Breast epithelium (tissue), 4 donors: ENCODE results near the gene POLDIP3. TPM values are rescaled to one million over a fixed set of nuclear protein-coding genes. Genes with fewer than 3 reads are reported as not detected.

ENCODE experiments used
- DNase-seq, 2 donors: peaks; one replicate each; pipeline ENCODE4 v3.0.0-alpha.2; 2019; ENCODE audit warnings: low spot score in 2 of 2
- H3K27ac ChIP-seq, 2 donors: fragments of 200-600 bp; sonication (generic) in 1 of 2; one replicate each; pipeline ENCODE4 v1.5.1; 2016 to 2019; ENCODE audit warnings: mild to moderate bottlenecking in 1 of 2
- H3K27me3 ChIP-seq, 2 donors: fragments of 200-600 bp; sonication (generic) in 1 of 2; one replicate each; pipeline versions ENCODE4 v1.5.1 to v1.6.0; 2017 to 2019; ENCODE audit warnings: control low read depth in 1 of 2, mild to moderate bottlenecking in 1 of 2
- H3K36me3 ChIP-seq: fragments of 200-600 bp; one replicate; pipeline ENCODE4 v1.5.1; 2019
- H3K4me1 ChIP-seq, 2 donors: fragments of 200-600 bp; sonication (generic); one replicate each; pipeline ENCODE4 v1.5.1; 2016 to 2019; ENCODE audit warnings: control low read depth in 1 of 2
- H3K4me3 ChIP-seq, 3 donors: fragments of 200-600 bp; sonication (generic); 1 replicate in 2 of 3; 2 replicates in 1 of 3; pipeline ENCODE4 v1.5.1; 2016 to 2019; ENCODE audit warnings: mild to moderate bottlenecking in 3 of 3, moderate library complexity in 2 of 3
- H3K9me3 ChIP-seq, 2 donors: fragments of 200-600 bp; sonication (generic) in 1 of 2; one replicate each; pipeline ENCODE4 v1.5.1; 2016 to 2019; ENCODE audit warnings: control low read depth in 1 of 2
- CTCF ChIP-seq, 3 donors: fragments of 450-650 bp; IDR thresholded peaks; one replicate each; pipeline ENCODE4 v1.5.1; 2016 to 2017; ENCODE audit warnings: antibody characterized with exemption in 3 of 3, mild to moderate bottlenecking in 3 of 3, moderate library complexity in 3 of 3
- POLR2A ChIP-seq: fragments of 450-650 bp; IDR thresholded peaks from one replicate; pipeline ENCODE4 v1.6.1; 2016; ENCODE audit warnings: antibody characterized with exemption, mild to moderate bottlenecking, moderate library complexity
- POLR2AphosphoS5 ChIP-seq, 3 donors: sonication (generic); formaldehyde crosslinking; IDR thresholded peaks; one replicate each; pipeline ENCODE4 v1.6.1; 2017; ENCODE audit warnings: antibody characterized with exemption in 3 of 3
- intact Hi-C: fragments of 100-400 bp; cut with DNase I; formaldehyde crosslinking; loops from one replicate; pipeline ENCODE4 v1.15.1; 2023; ENCODE audit warnings: low total_unique reads
- total RNA-seq, 3 donors: library from RNA; depleted of rRNA; stranded (reverse); fragments of >200 nt; gene quantifications; one replicate each; pipeline ENCODE4 v1.1.0, GENCODE V29; 2016

Gene POLDIP3
- total RNA-seq, 3 donors from 2014 or later, result 33.1 to 52.8 (median 38.3) TPM

GRCh38 chr22:42625416-42625815, 10.7 kb upstream of the POLDIP3 start:
- no peaks in the 10 kb centered on the region for H3K27me3 ChIP-seq
- no peaks in the 10 kb centered on the region for H3K4me1 ChIP-seq
- no peak for TF ChIP-seq POLR2A
- TF ChIP-seq CTCF (IDR thresholded peaks at IDR 0.05), result no peak
- TF ChIP-seq POLR2AphosphoS5 (IDR thresholded peaks at IDR 0.05), result no peak
- no peaks in the 10 kb centered on the region for H3K9me3 ChIP-seq
- no peak overlapping the region for H3K27ac ChIP-seq
- DNase-seq, result no peak
- no peak overlapping the region for H3K4me3 ChIP-seq
- intact Hi-C loops, result no loop called here
- peaks cover 18% of the 10 kb centered on the region for H3K36me3 ChIP-seq

- peaks cover 13% of the 10 kb centered on the region for H3K36me3 ChIP-seq
- H3K27me3 ChIP-seq, result no peaks in the 10 kb centered on the region
- DNase-seq, result no peak
- intact Hi-C loops, result no loop called here
- no peaks in the 10 kb centered on the region for H3K9me3 ChIP-seq
- no peaks in the 10 kb centered on the region for H3K4me1 ChIP-seq
- TF ChIP-seq POLR2AphosphoS5 (IDR thresholded peaks at IDR 0.05) (no peak), CTCF (IDR thresholded peaks at IDR 0.05) (no peak), POLR2A (no peak)
- H3K4me3 ChIP-seq, result no peak overlapping the region
- peak overlapping the region in 1 of 2 donors; percentile 61 for H3K27ac ChIP-seq
Observed at GRCh38 chr22:42624551-42625106, 9.9 kb upstream of the POLDIP3 start.

- Histone ChIP-seq H3K36me3 (peaks cover 13% of the 10 kb centered on the region), H3K4me3 (no peak overlapping the region), H3K27ac (peak overlapping the region in 1 of 2 donors; percentile 61), H3K4me1 (no peaks in the 10 kb centered on the region), H3K9me3 (no peaks in the 10 kb centered on the region), H3K27me3 (no peaks in the 10 kb centered on the region)
- TF ChIP-seq POLR2A, result no peak
- TF ChIP-seq CTCF (IDR thresholded peaks at IDR 0.05), result no peak
- no peak for TF ChIP-seq POLR2AphosphoS5 (IDR thresholded peaks at IDR 0.05)
- intact Hi-C loops, result no loop called here
- no peak for DNase-seq
Observed at GRCh38 chr22:42623756-42624441, 9.2 kb upstream of the POLDIP3 start.

- TF ChIP-seq CTCF (IDR thresholded peaks at IDR 0.05), result no peak
- no peak for DNase-seq
- Histone ChIP-seq H3K27me3 (no peaks in the 10 kb centered on the region), H3K4me1 (no peaks in the 10 kb centered on the region), H3K27ac (peak overlapping the region in 1 of 2 donors; percentile 48), H3K36me3 (peaks cover 13% of the 10 kb centered on the region), H3K9me3 (no peaks in the 10 kb centered on the region), H3K4me3 (no peak overlapping the region)
- intact Hi-C loops, result no loop called here
Observed at GRCh38 chr22:42623301-42623751, 8.6 kb upstream of the POLDIP3 start.

GRCh38 chr22:42622061-42622710, 7.5 kb upstream of the POLDIP3 start:
- Histone ChIP-seq H3K36me3 (peaks cover 12% of the 10 kb centered on the region), H3K27ac (peak overlapping the region in 1 of 2 donors; percentile 63), H3K9me3 (no peaks in the 10 kb centered on the region), H3K27me3 (no peaks in the 10 kb centered on the region), H3K4me1 (no peaks in the 10 kb centered on the region), H3K4me3 (no peak overlapping the region)
- DNase-seq, result no peak
- intact Hi-C loops, result no loop called here
- no peak for TF ChIP-seq CTCF (IDR thresholded peaks at IDR 0.05)
- TF ChIP-seq POLR2AphosphoS5 (IDR thresholded peaks at IDR 0.05), result no peak
- TF ChIP-seq POLR2A, result no peak
